A204.1 (cell line): ENCODE results near the gene CHST2.
"Not testable (repeated sequence)": the region's sequence is repeated elsewhere in the genome, so short reads cannot be mapped to it uniquely, and the experiment has no call there.

Experiments used
- FAIRE-seq: peaks from 2 replicates; lab custom pipeline; 2012; peaks lifted over from hg19 to GRCh38; lab: Jason Lieb, UNC

The CHST2 gene

DNA sequence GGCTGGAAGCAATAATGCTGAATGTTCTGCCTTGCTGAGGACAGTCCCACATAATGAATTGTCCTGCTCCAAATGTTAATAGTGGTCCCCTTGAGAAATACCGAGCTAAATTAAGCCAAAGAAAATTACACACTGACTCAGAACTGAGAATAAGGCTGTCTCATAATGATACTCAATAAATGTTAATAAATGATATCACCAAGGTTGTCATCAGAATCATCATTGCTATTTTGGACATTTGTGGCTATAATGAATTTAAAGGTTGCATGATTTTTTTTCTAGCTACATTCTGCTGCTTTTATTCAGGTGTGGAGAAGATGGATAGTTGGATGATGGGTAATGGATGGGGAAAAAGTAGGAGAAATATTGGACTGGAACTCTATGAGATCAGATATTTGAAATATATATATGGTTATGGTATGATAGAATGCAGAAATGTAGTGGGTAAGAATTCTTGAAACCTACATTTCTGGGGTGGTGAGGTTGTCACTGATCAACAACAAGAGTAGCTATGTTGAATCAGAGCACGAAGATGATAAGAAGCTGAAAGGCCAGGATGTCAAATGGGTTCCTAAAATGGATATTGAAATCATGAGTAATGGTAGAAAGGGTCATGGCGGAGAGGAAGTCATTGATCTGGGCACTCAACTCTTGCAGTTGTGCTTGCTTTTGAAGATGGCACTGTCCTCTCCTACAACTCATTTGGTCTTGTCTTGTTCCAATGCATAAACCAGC lies 12.8 kb downstream of the CHST2 start:
- no peak for FAIRE-seq

DNA sequence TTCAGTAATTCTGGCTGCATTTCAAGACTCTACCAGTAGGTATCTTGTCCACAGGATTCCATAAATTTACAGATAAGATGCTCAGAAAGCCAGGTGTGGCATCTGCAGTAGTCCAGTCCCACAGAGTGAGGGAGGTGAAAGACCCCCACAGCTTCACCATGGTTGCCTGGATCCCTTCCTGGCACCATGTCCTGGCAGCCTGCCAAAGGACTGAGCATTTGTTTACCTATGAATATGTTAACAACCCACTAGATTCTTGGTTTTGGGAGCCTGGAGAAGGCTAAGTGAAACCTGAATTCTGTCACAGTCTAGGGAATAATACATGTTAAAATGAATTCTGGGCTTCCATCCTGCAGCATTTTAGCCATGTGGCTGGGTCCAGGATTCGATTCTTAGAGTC lies 14.9 kb downstream of the CHST2 start:
- FAIRE-seq: no peak

DNA sequence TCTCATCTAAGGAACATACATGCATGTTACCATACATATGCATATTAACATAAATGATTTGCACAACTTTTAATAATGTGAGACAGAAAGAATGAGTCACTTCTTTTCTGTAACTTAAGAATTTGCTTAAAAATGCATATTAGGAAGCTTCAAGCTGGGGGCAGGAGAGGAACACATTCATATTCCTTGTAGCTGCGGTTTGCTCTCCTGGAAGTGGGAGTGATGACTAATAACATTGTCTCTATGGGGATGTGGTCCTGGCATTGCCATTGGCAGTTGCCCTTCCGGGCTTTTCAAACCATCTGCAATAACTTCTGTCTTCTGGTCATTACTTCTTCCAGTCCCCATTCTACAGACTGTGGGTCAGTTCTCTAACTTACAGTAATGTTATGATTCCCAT lies 15.6 kb downstream of the CHST2 start:
- no peak for FAIRE-seq

DNA sequence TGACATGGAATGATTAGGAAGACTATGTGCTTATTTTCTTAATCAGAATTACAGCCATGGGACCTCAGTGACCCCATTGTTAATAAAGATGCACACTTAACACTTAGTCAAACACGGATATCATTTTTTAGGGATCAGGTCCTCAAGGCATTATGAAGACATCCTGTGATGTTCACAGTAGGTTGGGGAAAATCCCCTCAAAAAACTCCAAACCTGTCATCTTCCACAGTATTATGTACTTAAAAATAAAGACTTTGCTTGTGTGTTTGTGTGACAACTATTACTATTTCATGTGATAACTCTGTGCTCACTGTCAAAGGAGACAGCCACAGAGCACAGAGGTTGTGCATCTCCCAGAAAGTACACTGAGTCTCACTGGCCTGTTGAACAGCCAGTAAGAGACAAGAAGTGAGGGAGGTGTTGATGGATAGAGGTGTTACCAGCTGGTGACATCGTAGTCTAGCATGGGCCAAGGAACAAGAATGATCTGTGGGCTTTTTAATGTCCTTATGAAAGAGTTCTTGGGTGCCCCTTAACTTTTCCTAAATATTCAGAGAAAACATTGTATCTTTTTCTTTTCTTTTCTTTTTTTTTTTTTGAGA lies 18.0 kb downstream of the CHST2 start:
- no peak for FAIRE-seq

DNA sequence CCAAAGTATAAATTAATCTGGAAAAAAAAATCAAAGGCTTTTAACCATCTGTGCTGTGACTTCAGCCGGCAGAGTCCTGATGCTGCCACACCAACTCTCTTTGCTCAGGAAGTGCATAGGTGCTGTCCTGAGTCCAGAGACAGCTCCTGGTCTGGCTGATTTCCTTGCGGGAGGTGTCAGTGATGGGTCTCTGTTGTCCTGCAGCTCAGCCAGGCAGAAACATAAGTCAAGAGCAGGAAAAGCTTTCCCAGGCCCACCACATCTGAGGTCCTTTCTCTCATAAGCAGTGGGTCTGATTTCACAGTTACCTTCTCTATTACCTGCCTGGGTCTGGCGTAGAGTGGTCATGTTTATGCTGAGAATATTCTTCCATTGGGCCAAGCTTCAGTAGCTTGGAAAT lies 19.4 kb downstream of the CHST2 start:
- FAIRE-seq: no peak

DNA sequence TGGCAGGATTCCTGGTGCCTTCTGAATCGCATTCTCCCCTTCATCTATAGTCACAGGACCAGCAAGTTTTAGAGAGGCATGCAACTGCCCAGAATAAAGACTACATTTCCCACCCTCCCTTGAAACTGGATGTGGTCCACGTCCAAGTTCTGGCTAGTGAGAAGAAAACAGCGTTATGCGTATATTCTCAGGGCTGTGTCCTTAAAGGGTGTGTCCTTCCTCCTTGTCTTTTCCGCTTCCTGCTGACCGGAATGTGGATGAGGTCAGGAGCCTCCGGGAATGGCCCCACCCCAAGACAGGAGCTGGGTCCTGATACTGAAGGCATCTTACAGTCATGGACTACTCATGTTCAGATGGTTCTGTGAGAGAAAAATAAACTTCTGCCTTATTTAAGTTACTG lies 20.2 kb downstream of the CHST2 start:
- FAIRE-seq: no peak

DNA sequence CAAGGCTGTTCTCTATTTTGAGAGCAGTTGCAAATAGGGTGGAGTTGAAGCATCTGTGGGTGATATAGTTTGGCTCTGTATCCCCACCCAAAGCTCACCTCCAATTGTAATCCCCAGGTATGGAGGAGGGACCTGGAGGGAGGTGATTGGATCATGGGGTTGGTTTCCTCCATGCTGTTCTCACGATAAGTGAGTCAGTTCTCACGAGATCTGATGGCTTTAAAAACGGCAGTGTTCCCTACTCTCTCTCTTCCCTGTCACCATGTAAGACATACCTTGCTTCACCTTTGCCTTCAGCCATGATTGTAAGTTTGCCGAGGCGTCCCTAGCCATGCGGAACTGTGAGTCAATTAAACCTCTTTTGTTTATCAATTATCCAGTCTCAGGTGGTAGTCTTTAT lies 21.0 kb downstream of the CHST2 start:
- no peak for FAIRE-seq

DNA sequence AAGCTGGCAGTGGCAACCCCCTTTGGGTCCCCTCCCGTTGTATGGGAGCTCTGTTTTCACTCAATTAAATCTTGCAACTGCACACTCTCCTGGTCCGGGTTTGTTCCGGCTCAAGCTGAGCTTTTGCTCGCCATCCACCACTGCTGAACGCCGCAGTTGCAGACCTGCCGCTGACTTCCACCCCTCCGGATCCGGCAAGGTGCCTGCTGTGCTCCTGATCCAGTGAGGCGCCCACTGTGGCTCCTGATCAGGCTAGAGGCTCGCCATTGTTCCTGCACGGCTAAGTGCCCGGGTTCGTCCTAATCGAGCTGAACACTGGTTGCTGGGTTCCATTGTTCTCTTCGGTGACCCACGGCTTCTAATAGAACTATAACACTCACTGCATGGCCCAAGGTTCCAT lies 22.8 kb downstream of the CHST2 start:
- no peak for FAIRE-seq

DNA sequence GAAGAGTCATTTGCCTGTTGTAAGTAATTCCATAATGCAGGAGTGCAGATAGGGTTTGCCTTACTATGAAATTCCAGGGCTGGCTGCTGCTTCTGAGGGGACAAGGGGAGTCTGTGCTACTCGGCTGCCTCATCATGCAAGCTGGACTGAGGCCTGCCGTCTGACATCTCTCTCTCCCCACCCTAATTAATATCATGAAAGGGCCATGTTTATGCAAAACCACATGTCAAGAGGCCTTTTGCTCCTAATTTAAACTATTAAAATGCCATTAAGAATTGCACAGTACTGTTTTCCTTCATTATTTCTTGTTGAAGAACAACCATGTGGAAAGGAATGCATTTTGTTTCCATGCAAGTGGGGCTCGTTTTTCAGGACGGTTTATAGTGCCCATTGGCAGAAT lies 26.3 kb downstream of the CHST2 start:
- FAIRE-seq: no peak

DNA sequence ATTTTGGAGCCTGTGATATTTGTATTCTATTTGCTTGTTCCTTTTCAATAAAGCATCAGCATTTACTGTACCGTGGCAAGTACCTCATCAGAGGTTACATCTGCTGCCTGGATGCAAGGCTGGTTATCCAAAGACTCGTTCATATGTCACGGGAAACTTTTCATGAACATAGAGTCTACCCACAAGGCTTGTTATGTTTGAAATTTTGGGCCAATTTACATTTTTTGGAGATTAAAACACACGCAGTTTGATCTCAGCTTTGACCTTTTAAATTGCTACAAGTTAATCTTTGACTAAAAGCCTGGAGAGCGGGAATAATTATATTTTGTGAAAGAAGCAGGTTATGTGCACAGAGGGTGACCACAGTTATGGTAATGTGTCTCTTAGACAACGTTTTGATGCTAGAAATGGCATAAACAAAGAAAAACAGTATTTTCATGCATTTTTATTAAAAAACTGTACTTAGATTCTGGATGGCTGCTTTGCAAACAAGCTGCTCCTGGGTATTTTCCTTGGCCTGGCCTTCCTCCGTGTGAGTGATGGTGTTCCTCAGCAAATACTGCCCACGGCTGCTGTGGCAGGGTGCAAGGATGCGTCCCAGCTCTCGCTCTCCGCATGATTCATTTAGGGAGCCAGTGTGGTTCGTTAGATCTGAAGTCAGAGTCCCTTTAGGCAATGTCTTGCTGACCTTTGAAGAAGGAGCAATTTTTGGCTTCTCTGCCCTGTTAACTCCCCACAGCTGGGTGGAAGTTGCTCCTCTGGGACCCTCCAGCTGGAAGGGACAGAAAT lies 27.1 kb downstream of the CHST2 start:
- no peak for FAIRE-seq

DNA sequence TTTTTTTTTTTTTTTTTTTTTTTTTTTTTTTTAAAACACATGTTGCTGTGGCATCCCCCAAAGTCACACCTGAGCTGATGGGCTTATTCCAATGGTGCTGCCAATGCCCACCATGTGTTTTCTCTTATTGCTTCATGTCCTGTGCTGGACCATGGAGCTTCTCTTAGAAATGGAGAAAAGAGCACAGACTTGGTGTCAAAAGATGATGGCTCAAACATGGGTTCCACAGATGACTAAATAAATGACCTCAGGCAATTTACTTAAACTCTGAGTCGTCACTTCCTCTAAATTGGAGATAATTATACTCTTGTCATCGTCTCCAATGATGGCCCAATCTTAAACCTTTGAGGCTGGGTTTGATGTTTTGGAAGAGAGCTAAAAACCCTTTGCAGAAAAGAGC lies 28.1 kb downstream of the CHST2 start:
- no peak for FAIRE-seq

DNA sequence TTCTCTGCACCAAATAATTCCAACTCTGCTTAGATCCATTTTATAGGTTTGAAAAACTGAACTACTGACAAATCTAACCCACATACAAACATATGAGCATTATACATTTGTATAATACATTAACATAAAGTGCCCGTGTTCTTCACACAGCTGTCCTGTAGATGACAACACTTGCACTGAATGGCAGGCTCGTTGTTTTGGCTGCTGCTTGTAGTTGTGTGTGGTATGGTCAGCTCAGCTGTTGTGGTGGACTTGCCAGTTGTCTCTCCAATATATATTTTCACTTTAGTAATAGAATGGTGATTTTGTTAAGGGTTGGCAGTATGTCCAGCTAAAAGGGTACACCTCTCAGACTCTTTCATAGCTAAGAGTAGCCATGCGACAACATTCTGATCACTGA lies 30.5 kb downstream of the CHST2 start:
- FAIRE-seq: no peak

DNA sequence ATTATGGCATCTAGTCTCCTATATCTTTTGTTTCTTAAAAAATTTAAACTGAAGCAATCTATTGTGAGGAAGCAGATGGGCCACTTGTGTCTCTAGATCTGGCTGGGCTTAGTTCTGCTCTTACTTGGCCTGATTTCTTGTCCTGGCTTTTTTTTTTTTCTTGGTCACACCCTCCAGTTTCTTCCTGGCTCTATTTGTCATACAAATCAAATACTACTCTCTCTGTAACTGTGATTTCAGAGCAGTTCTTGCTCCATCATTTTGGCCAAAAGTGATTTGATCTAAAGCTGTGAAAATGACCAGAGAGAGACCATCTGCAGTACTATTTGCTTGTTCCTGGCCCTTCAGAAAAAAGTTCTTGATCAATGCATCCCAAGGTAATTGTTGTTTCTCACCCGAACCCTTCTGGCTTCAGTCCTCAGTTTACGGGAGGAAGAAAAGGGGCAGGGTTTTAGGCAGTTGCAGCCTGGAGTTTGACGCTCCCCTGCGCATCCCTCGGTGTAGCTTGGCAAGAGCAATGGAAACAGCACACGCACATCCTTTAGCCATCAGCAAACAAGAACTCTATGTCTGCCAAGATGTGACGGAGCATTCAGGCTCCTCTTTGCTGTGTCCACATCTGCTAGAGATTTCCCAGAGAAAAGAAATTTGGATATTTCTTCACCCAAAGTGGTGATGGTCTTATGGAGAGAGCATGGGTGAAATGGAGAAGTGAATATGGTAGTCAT lies 31.6 kb downstream of the CHST2 start:
- no peak for FAIRE-seq

DNA sequence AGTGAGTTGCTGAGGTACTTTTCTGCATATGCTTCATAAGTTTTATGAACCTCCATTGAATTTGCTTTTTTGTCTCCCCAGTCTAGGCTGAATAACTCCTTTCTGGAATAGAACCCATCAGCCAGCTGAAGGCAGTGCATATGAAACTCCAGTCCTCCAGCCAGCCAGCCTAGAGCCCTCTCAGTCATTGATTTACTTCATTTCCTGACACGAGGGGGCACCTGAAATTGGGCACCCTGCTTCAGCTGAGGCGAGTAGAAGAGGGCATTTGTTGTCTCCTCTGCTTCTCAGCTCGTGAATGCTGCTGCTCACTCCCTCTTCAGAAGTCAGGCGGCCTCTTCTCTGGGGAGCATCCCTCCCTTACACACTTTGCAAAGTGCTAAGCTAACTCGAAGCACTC lies 32.5 kb downstream of the CHST2 start:
- no peak for FAIRE-seq

DNA sequence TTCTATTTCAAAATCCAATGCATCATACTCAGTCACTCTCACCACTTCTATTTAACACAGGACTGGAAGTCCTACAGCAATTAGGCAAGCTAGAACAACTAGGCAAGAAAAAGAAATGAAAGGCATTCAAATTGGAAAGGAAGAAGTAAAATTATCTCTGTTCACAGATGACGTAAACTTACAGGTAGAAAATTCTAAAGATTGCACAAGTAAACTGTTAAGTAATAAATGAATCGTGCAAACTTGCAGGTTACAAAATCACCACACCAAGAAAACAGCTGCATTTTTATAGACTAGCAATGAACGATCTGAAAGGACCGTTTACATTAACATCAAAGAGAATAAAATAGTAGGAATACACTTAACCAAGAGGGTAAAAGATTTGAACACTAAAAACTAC lies 36.2 kb downstream of the CHST2 start:
- no peak for FAIRE-seq

DNA sequence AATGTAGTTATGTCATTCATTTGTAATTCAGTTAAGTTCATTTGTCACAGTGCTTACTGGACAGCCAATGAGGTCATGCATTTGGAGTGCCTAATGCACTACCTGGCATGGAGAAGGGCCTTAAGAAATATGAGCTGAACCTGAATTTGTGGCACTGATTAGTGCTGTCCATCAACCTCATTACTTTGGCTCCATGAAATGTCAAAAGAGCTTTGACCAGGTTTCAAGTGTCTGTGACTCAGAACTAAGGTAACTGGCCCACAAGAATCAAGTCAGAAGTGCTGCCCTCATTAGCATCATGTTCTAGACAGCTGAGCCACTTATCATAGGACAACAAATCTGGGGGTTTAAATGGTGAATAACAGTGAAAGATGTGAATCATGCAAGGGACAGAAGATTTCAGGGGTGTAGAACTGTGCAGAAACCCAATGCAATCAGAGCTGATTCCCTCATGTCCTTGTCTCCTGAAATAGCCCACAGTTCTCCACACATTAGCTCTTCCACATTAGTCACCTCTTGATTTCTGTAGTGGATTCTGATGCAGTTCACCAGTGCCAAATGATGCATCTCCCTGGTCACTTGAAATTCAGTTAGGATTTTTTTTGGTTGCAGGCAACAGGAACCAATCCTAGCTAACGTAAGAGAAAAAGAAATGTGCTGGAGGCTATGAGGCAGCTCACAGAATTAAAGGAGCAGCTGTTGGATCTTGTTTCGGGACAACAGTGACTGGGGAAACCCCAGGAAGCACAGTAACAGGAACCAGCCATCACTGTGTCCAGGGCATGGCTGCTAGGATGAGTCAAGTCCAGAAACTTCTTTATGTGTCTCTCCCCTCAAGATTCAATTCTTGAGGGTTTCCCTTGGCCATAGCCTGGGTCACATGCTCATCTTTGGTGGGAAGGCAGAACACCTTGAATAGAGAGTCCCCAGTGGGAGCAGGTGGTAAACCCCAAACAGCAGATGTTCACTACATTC lies 38.7 kb downstream of the CHST2 start:
- FAIRE-seq: no peak

DNA sequence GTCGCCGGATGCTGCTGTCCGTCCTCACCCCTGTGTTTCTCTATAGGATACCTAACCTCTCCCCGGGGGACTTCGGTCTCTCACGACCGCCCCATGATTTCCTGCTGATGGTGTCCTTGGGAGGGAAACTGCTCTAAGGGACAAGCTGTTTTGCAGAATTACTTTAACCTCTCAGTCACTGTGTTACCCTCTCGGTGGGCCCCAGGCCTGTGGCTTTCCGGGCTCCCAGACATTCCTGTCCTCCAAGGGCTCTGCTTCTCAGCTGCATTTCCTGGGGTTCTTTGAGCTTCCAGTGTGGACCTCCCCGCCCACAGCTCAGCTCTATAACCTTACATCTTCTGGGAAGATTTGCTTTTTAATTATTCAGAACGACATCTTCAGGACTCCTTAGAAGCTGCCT lies 40.9 kb downstream of the CHST2 start:
- no peak for FAIRE-seq

DNA sequence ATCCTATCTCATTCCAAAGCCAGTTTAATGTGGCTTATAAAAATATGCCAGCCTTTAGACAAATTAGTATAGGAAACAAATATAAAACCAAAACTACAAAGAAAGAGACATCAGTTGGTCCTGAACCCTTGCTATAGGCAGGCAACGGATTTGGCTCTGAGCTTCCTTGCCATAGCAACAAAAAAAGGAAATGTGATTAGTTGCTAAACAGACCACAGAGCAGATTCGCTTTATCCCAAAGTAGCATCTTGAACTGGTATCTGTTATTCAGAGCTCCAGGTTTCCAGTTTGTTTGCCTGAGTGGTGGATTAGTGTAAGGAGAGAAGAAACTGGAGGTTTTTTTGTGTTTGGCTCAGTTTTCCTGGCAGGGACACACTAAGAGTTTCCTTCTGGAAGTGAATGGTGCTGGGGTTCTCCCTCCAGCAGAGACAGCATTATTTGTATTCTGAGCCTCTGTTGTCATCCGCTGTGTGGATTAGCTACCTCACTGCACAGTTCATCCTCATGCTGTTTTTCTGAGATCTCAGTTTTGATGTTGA lies 44.1 kb downstream of the CHST2 start:
- FAIRE-seq: no peak

DNA sequence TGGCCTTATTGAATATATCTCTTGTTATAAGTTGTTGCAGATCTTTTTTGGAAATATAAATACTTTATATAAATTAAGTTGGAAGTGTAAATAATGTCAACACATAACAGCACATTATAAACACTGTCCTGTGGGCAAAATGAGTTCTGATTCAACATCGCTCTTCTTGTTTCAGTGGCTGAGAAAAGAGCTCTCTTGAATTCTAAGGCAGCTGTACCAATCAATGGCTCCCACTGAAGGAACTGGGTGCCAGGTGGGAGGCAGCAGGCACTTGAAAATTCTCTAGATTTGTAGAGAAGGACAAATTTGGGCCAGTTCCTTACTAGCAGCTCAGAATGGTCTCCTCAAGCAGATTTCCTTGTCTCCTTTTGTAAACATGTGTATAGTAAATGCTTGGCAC lies 45.6 kb downstream of the CHST2 start:
- FAIRE-seq: no peak

DNA sequence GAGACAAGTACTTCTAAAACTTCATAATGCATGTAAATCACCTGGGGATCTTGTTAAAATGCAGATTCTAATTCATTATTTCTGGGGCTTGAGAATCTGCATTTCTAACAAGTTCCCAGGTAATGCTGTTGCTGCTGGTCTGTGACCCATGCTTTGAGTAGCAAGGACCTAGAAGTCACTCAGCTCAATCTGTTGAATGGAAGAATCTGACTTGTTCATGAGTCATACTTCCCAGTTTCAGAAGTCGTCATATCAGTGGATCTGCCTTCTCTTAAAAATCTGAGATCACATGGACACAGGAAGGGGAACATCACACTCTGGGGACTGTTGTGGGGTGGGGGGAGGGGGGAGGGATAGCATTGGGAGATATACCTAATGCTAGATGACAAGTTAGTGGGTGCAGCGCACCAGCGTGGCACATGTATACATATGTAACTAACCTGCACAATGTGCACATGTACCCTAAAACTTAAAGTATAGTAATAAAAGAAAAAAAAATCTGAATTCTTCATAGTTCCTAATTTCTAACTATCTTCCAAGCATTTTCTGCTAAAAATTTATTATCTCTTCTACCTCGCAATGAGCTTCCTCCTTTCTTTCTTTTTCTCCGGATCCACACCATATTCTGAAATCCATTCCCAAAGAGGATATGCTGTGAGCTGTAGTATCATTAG lies 46.2 kb downstream of the CHST2 start:
- FAIRE-seq: not testable (repeated sequence)

DNA sequence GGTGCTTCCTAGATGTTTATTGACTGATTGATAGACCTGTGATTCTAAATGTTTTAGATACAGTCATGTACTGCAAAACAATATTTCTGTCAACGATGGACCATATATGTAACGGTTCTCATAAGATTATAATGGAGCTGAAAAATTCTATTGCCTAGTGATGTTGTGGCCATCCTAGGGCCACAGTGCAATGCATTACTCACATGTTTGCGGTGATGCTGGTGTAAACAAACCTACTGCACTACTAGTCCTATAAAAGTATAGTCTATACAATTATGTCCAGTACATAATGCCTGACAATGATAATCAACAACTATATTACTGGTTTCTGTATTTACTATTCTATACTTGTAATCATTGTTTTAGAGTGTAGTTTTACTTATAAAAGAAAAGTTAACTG lies 46.8 kb downstream of the CHST2 start:
- FAIRE-seq: no peak
